Thoracic aorta (tissue), 2 donors: ENCODE measurements around the gene OSTC. TPM values are rescaled to one million over a fixed set of nuclear protein-coding genes. Genes with fewer than 3 reads are reported as not detected.

Experiments
- ATAC-seq: fragments of 150-250 bp; one replicate; pipeline ENCODE4 v1.8.0; 2017; ENCODE audit warnings: low read depth; ENCODE audit not compliant: insufficient number of reproducible peaks, low FRiP score
- DNase-seq: peaks from one replicate; pipeline ENCODE4 v3.0.0-alpha.2; 2020; ENCODE audit warnings: low spot score
- H3K27ac ChIP-seq, 2 donors: fragments of 200-600 bp; sonication (generic); 1 replicate in 1 of 2; 2 replicates in 1 of 2; pipeline ENCODE4 v1.5.1; 2016; ENCODE audit warnings: mild to moderate bottlenecking in 2 of 2, moderate library complexity in 2 of 2
- H3K27me3 ChIP-seq: fragments of 200-600 bp; sonication (generic); replicated peaks from 2 replicates; pipeline ENCODE4 v1.6.0; 2016; ENCODE audit warnings: mild to moderate bottlenecking; ENCODE audit not compliant: insufficient read depth
- H3K36me3 ChIP-seq: fragments of 200-600 bp; sonication (generic); one replicate; pipeline ENCODE4 v1.5.1; 2016
- H3K4me1 ChIP-seq, 2 donors: fragments of 200-600 bp; sonication (generic); 1 replicate in 1 of 2; 2 replicates in 1 of 2; pipeline versions ENCODE4 v1.5.1 to v1.6.0; 2016; ENCODE audit warnings: low read depth in 2 of 2, mild to moderate bottlenecking in 1 of 2; ENCODE audit not compliant: control insufficient read depth in 1 of 2
- H3K4me3 ChIP-seq: fragments of 200-600 bp; sonication (generic); 2 replicates; pipeline ENCODE4 v1.5.1; 2016; ENCODE audit warnings: mild to moderate bottlenecking
- H3K9me3 ChIP-seq: fragments of 200-600 bp; sonication (generic); 2 replicates; pipeline ENCODE4 v1.5.1; 2016
- CTCF ChIP-seq: fragments of 200-600 bp; sonication (generic); IDR thresholded peaks from one replicate; pipeline ENCODE4 v1.5.1; 2019; ENCODE audit warnings: antibody characterized with exemption
- total RNA-seq, 2 donors: library from RNA; depleted of rRNA; stranded (reverse); fragments of >200 nt; gene quantifications; one replicate each; pipeline versions ENCODE4 v1.1.0 to v1.2.3, GENCODE V29; 2016

Gene OSTC
- total RNA-seq, 2 donors from 2014 or later, result 56.2 to 77.2 TPM

GRCh38 chr4:108693819-108694218 lies 43.4 kb downstream of the OSTC start:
- H3K36me3 ChIP-seq, result no peaks in the 10 kb centered on the region
- ATAC-seq (no peak), DNase-seq (no peak)
- no peaks in the 10 kb centered on the region for H3K4me1 ChIP-seq
- no peaks in the 10 kb centered on the region for H3K27me3 ChIP-seq
- no peak overlapping the region for H3K4me3 ChIP-seq
- no peak overlapping the region for H3K27ac ChIP-seq
- H3K9me3 ChIP-seq, result no peaks in the 10 kb centered on the region
- TF ChIP-seq CTCF, result no peak

- no peak for TF ChIP-seq CTCF
- Histone ChIP-seq H3K27me3 (no peaks in the 10 kb centered on the region), H3K27ac (no peak overlapping the region), H3K4me1 (no peaks in the 10 kb centered on the region), H3K4me3 (no peak overlapping the region), H3K36me3 (no peaks in the 10 kb centered on the region), H3K9me3 (no peaks in the 10 kb centered on the region)
- no peak for DNase-seq
- no peak for ATAC-seq
Observed at GRCh38 chr4:108694423-108694822, 44.0 kb downstream of the OSTC start.

- H3K27me3 ChIP-seq, result no peaks in the 10 kb centered on the region
Observed at GRCh38 chr4:108695062-108695461, 44.7 kb downstream of the OSTC start.

GRCh38 chr4:108696160-108696559 lies 45.8 kb downstream of the OSTC start:
- no peak for ATAC-seq
- TF ChIP-seq CTCF, result no peak
- DNase-seq, result no peak
- H3K27me3 ChIP-seq, result no peaks in the 10 kb centered on the region
- H3K36me3 ChIP-seq, result no peaks in the 10 kb centered on the region
- H3K27ac ChIP-seq, result no peak overlapping the region
- no peak overlapping the region for H3K4me3 ChIP-seq
- peaks cover 0 to 4% of the 10 kb centered on the region in 2 donors for H3K4me1 ChIP-seq
- no peaks in the 10 kb centered on the region for H3K9me3 ChIP-seq

More at GRCh38 chr4:108695062-108695461, 44.7 kb downstream of the OSTC start:
- no peaks in the 10 kb centered on the region for H3K36me3 ChIP-seq
- ATAC-seq (no peak), DNase-seq (no peak)
- no peak overlapping the region for H3K27ac ChIP-seq
- H3K4me3 ChIP-seq, result no peak overlapping the region
- TF ChIP-seq CTCF, result no peak
- H3K4me1 ChIP-seq, result no peaks in the 10 kb centered on the region
- H3K9me3 ChIP-seq, result no peaks in the 10 kb centered on the region

GRCh38 chr4:108700081-108700757 lies 49.8 kb downstream of the OSTC start:
- Histone ChIP-seq H3K9me3 (no peaks in the 10 kb centered on the region), H3K27ac (no peak overlapping the region), H3K36me3 (no peaks in the 10 kb centered on the region), H3K4me3 (no peak overlapping the region), H3K27me3 (no peaks in the 10 kb centered on the region), H3K4me1 (peaks cover 0 to 4% of the 10 kb centered on the region in 2 donors)
- ATAC-seq (no peak), DNase-seq (no peak)
- TF ChIP-seq CTCF, result no peak
